NCI-H2029 treated with DMSO at 0.1 percent for 48 hours (cell line): ENCODE results near the gene MON1A.

Experiments
- DNase-seq: peaks from one replicate; lab custom pipeline; 2025; lab: John Stamatoyannopoulos, UW

MON1A gene

DNA sequence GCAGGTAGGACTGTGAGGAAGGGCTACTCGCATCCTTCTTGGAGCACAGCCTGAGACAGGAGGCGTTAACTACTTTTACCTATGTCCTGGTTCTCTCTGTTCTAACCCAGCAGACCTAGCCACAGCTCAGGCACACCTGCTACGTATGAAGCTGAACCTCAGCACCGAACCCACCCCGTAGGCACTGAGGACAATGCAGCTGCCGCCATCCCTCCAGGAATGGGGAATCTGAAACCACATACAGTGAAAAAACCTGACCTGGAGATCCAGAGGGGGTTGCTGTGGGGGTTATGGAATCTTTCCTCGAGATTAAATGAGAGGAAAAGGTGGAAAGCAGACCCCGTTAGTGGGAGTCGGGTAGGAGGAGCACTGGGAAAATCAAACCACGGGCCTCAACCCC is 40.3 kb downstream of the MON1A start:
- DNase-seq: no peak

DNA sequence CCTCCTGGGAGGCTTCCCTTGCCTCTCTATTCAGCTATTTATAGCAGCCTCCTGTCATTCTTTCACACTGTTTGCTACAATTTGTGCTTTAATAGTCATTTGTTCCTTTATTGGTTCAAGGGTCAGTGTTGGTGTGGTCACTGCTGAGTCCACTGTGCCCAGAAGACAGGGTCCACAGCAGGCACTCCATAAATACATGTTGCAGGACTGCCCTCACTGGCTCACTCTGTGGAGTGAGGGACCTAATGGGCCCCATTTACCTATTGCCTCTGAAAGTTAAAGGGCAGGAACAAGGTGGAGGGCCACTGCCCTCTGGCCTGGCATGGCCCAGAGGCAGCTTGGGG is 42.7 kb downstream of the MON1A start:
- DNase-seq: no peak

DNA sequence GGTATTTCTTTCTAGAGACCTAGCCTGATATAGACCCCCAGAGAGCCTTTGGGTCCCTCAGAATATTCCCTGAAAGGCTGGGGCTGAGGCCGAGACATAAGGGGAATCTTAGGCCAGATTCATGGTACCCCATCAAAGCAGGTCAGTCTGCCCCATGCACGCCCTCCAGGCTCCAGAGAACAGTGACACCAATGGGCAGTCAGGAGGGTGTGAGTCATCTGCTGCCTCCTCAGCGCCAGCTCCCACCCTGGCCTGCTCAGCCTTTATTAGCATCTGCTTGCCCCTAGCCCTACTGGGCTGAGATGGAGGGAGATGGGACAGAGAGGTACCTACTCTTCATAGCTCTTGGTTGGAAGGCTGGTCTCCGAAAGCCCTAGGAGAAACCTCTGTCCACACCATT is 45.6 kb downstream of the MON1A start:
- DNase-seq: no peak

DNA sequence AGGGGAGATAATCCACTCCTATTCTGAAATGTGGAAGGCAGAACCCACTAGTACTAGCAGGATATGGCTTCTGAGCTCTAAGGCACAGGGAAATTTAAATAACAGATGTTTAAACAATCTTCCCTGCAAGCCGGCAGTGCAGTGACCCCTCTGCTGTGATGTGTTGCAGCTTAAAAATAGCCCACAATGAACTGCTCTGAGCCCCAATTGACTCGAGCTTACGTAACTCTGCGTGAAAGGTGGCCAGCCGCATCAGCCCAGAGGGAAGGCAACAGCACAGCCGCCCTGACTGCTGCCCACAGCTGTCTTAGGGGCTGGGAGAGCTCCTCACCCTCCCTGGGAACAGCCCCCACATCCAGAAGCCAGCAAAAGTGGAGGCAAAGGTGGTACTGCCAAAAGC is 47.4 kb downstream of the MON1A start:
- DNase-seq: no peak

DNA sequence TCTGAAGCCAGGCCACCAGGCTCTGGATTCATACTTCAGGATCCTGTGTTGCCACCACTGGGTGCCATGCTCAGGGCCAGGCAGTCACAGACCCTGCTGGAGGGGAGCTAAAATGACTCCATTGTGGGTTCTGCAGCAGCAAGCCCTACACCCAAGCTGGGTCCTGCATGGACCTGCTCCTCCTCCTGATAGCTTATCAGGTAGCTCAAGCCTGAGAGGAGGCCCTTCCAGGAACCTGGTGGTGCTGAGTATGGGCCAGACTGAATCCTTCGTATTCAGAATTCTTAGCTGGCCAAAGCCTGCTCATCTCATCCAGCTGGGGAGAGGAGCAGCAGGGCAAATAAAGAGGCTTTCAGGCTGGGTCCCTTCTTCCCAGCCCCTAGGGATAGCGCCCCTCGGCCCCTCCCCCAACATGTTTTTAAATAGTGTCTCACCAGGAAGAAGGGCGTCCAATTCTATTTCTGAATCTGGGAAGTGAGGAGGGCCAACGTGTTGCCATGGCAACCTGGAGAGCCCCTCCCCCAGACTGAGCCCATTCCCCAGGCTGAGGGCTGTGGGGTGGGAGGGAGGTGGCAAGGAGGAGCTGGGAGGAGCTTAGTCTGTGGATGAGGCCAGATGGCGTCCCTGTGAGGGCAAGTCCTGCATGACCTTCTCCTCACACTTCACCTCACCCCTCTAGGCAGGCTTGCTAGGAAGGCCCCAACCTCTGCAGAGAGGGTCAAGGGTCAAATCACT is 48.9 kb downstream of the MON1A start:
- no peak for DNase-seq

DNA sequence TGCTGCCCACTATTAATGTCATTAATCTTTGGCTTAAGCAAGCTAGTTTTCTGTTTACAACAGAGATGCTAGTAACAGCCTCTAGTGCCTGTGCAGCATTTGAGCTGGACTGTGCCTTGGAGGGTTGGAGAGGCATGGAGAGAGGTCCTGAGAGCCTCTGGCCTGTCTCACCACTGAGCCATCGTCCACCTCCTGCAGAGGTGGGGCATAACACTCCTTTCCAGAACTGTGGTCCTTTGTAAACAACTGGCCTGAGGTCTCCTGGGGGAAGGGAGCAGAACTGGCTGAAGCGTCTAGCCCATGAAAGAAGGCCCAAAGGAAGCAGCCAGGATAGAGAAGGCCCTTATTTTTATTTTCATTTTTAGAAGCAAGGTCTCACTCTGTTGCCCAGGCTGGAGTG is 49.9 kb downstream of the MON1A start:
- no peak for DNase-seq

DNA sequence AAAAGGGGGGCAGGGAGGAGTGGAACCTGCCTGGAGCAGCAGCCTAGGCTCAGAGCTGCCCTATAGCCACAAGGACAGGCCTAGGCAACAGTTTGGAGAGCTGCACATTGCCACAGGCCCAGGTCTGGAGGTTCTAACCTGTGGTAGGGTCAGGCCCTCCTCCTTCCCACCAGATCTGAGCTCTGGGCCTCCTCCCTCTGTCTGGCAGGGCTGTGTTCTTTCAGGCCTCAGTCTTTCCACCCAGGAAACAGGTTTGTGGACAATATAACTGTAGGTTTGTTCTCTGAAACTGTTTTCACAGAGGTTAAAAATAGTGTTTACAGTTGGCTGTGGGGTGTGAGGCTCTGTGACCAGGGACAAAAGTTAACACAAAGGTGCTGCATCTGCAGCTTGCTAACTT is 50.9 kb downstream of the MON1A start:
- DNase-seq: no peak

DNA sequence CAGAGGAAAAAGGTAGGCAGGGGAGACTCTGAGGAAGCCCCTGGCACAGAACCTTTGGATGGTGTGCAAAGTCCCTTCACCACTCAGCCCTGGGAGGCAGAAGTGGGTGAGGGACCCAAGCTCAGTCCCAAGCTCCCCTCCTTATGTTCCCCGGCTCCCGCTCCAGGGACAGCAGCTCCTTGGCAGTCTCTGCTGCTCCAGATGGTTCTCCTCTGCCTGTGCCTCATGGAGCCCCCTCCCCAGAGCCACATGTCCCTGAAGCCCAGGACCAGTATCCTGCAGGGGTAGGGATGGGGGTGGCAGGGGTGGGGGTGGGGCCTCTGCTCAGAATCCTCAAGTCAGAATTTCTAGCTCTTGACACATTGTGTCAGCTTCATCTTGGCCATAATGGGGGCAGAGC is 51.9 kb downstream of the MON1A start:
- DNase-seq: no peak

DNA sequence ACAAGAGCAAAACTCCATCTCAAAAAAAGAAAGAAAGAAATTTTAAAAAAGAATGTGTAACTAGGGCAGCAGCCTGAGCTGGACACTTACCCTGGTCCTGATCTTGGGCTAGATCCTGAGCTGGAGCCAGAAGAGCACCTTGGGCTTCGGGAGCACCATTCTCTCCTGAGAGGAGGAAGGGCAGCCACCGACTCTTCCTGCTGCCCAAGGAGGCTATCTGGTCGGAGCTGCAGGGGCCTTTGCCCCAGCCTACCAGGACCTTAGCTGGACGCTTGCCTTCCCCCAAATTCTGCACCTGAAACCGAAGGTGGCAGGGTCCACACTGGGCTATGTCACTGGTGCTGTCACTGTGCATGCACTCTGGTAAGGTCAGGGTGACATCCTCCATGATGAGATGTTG is 53.0 kb downstream of the MON1A start:
- no peak for DNase-seq

DNA sequence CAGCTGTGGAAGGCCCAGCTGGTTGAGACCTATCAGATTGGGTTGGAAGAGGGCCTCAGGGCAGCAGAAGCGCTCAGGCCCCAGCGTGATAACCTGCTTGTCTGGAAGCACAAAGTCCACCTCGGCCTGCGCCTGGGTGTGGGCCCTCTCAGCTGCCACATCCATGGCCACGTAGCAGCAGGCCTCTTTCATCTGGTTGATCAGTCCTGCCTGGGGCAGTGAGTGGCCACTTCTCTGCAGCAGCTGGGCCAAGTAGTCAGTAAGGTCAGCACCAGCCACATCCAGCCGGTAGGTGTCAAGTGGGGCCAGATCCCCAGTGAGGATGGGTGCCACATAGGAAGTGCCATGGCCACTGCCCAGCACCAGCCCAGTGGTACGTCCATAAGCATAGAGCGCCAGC is 56.0 kb downstream of the MON1A start:
- no peak for DNase-seq

DNA sequence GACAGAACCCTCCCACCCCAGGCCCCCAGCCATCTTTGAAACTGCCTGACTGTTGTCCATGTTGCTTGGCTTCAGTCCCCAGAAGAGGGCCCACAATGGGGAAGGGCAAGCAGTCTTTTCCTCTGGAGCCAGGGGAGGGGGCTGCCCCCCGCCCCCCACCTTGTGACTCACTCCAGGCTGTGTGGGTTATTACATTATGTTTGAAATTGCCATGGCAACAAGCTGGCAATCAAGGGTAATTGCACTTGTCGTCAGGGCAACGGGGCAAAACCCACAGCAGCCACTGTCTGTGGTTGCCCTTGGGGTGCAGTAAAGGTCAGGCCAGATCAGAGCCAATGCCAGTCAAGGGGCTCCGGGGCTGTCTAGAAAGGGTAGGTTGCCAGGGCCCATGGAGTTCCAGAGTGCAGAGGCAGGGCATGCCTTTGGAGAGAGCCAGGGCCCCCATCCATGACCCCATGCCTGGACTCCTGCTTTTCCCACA is 56.8 kb downstream of the MON1A start:
- no peak for DNase-seq

DNA sequence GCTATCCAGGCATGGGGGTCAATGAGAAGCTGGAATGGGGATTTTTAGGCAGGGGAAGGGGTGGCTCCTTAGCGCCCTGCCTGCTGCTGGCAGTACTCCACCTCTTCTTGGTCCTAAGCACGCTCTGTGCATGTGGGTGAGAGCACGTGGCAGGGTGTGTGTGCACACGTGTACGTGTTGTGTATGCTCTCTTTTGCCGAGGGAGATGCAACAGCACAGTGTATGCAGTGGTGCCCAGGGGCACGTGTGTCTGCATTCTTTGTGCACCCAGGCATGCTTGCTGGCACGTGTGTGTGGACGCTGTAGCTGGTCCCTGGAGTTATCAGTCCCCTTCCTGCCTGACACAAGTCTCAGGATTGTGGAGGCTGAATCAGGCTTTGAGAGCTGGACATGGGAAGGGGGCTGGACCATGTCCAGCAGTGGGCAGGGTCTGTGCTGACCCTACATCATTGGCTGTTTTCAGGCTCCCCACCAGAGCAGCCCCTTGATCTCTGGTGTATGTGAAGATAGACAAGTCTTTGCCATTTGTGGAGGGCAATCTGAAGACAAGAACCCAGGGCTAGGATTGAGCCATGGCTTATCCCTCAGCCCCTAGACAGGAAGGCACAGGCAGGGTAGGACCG is 58.0 kb downstream of the MON1A start:
- DNase-seq: no peak

DNA sequence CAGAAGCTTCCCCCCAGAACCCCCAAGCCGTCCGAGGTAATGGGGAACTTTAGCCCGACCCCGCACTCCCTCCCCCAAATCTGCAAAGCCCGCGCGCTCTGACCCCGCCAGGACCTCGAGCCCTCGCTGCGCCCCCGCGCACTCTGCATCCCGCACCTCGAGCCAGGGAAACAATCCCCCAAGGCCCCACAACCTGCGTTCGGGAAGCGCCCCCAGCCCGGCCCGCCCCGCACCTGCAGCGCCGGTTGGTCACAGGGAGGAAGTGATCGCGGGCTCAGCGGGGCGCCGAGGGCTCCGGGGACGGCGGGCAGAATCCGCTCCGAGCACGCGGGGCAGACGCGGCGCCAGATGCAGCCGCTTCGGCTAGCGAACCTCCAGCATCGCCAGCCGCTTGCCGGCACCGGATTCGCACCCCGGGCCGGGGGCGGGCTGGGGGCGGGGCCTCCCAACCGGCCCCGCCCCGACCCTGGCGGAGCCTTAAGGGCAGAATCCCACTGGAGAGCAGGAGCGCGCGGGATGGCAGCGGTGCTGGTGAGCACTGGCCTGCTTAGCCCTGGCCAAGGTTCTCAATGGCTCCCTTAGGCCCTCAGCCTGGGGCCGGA is 60.0 kb downstream of the MON1A start, which contains the start of gene CAMKV:
CAMKV (minus strand) TSS at position 382 of the 602 bp plus-strand sequence. CDS start 7,518 bp downstream, outside the sequence.
- no peak for DNase-seq

DNA sequence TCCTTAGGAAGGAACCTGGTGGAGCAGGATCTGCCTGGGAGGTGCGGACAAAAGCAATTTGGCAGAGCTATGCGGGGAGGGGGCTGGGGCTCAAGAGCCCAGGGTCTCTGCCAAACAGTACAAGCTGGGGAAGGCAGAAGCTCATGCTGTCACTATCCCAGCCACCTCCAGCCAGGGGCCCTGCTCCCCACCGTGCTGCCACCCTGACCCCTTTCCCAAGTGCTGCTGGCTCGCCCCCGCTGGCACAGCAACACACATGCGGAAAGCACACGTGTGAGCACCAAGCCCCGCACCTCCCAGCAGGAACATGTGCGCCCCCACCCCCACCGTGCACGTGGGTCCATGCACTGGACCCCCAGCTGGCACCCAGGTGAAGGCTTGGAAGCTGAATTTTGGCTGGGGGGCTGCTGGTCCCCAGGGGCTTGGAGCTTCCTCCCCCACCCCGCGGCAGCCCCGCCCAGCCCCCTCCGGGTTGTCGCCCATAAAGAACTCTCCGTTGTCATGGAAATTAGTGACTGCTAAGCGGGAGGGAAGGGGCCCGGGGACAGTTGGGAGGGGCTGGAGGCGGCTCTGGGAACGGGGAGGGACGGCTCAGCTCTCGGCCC is 60.6 kb downstream of the MON1A start:
- no peak for DNase-seq

DNA sequence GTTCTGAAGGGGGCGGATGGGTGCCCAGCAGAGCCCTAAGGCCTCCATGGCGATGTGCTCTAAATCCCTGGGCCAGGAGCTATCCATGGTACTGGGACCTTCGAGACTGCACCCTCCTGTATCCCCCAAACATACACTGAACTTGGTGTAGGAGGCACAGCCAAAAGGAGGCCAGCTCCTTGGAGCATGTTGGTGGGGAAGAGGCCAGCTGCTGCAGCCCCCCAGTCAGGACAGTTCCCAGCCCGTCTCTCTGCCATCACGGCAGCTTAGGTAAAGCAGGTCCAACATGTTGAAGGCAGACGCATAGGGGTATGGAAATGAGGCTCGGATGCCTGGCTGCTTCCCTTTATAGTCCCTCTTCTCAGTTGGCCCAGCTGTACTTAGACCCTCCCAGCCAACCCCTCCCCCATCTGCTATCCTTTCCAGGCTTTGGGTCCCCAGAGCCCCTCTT is 61.7 kb downstream of the MON1A start:
- no peak for DNase-seq

DNA sequence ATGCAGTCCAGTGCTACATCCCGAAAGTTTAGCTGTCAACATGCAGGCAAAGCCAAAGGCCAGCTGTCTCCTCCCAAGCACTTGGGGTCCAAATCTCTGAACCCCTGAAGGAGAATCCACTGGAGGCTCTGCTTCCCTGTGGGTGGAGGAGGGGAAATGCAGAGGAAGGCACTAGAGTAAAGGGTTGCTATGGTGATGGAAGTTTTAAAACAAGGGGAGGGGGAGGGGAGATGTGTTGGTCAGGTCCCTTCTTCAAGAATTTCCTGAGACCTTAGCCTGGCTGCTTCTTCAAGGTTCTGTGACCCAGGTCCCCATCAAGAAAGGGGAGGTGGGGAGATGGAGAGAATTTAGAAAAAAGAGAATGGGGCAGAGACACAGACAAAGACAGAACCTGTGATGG is 62.2 kb downstream of the MON1A start:
- no peak for DNase-seq

DNA sequence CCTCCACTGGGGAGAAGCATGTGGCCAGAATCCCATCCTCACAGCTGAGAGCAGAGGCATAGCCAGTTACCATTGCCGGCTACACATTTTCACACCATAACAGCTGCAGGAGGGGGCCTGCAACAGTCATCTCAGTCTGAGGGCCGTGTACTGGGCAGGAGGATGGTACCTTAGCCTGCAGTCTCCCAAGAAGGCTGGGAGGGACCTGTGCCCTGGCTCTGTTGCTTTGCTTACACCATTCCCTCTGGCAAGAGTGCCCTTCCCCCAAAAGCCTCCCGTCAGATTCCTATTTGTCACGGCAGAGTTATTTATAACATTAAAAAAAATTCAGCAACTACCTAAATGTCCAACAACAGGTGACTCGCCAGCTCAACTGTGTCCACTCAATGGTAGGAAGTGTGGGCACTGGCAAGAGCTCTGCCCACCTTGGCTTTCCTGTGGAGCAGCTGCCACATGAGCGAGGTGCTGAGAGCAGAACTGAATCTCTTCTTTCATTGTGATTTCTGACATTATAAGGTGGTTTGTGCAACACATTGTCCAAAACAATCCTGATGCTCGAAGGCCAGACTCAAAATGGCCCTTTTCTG is 64.3 kb downstream of the MON1A start:
- DNase-seq: no peak

DNA sequence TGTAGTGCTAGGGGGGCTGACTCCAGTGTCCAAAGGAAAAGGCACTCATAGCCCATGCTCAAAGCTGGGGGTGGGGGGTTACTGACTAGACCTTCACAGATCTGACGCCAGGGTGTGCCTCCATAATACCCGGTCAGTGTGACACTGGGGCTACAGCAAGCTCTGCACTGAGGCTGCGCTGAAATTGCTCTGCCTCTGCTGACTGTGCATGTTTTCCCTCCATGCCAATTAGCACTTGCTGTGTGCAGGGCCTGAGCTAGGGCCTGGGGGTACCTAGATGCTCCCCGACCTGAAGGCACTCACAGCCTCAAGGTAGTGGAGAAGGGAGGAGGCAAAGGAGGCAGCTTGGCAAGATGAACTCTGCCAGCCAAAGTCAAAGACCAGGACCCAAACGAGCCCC is 65.1 kb downstream of the MON1A start:
- DNase-seq: no peak

DNA sequence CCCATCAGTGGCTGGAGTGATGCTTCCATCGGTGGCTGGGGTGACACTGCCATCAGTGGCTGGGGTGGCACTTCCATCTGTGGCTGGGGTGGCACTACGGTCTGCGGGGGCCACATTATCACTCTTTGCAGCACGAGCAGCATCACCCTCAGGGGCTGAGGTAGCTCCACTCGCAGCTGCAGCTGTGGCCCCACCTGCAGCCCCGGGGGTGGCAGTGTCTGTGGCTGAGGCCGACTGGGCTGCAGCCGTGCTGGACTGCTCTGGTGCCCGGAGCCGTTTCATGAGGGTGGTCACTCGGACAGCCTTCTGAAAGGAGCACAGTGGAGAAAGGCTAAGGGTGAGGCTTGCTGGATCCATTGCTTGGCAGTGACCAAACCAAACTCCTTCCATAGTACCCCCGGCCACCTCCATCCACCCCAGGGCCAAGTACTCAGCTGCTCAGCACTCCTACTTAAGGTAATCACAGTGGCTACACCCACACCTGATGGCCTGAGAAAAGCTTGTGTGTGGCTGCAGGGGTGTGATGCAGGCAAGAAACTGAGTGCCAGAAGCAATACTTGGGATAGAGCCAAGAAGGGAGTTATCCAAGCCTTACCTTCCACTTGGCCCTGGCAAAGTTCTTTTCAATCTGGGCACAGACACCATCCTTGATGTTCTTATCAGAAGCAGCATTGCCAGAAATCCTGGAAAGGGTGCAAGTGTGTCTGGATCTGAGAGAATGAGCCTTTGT is 69.9 kb downstream of the MON1A start:
- no peak for DNase-seq
